Activated CD4-positive, alpha-beta T cell treated with anti-CD3 and anti-CD28 coated beads for 48 hours (primary cell): ENCODE data around the gene FAM200A.
"Not testable (repeated sequence)": the region's sequence is repeated elsewhere in the genome, so short reads cannot be mapped to it uniquely, and the experiment has no call there.

Experiments used
- DNase-seq: peaks from one replicate; pipeline ENCODE4 v3.0.0-alpha.2; 2020

The FAM200A gene

GRCh38 chr7:99558306-99559174 lies 6.6 kb upstream of the FAM200A start, which contains the start of gene ZNF655:
ZNF655 (plus strand) TSS chr7:99558642; CDS start chr7:99560560, 1,918 bp downstream.
- DNase-seq: peak; percentile 89

- DNase-seq: no peak
Measured at GRCh38 chr7:99557940-99558305, 6.0 kb upstream of the FAM200A start.

- no peak for DNase-seq
Measured at GRCh38 chr7:99557196-99557607, 5.3 kb upstream of the FAM200A start.

GRCh38 chr7:99554939-99555338 lies 3.0 kb upstream of the FAM200A start:
- no peak for DNase-seq

GRCh38 chr7:99553039-99553438 lies 1.1 kb upstream of the FAM200A start:
- no peak for DNase-seq

GRCh38 chr7:99551334-99551733 lies 580 bp downstream of the FAM200A start:
- no peak for DNase-seq

- not testable (repeated sequence) for DNase-seq
Measured at GRCh38 chr7:99549545-99549944, 2.4 kb downstream of the FAM200A start.

GRCh38 chr7:99545308-99545707 lies 6.6 kb downstream of the FAM200A start:
- DNase-seq: not testable (repeated sequence)

GRCh38 chr7:99543916-99544315 lies 8.0 kb downstream of the FAM200A start:
- no peak for DNase-seq

- DNase-seq: no peak
Measured at GRCh38 chr7:99543081-99543671, 8.7 kb downstream of the FAM200A start.

GRCh38 chr7:99541212-99541611 lies 10.7 kb downstream of the FAM200A start:
- DNase-seq: no peak

- DNase-seq: no peak
Measured at GRCh38 chr7:99540542-99540941, 11.4 kb downstream of the FAM200A start.

GRCh38 chr7:99539213-99539811 lies 12.6 kb downstream of the FAM200A start:
- no peak for DNase-seq

GRCh38 chr7:99535667-99536066 lies 16.2 kb downstream of the FAM200A start:
- no peak for DNase-seq

GRCh38 chr7:99531354-99531765 lies 20.6 kb downstream of the FAM200A start:
- no peak for DNase-seq

GRCh38 chr7:99525713-99526440 lies 26.0 kb downstream of the FAM200A start:
- peak; percentile 24 for DNase-seq

GRCh38 chr7:99521399-99521798 lies 30.5 kb downstream of the FAM200A start:
- no peak for DNase-seq

- DNase-seq: no peak
Measured at GRCh38 chr7:99514050-99514449, 37.9 kb downstream of the FAM200A start.

- no peak for DNase-seq
Measured at GRCh38 chr7:99505324-99505662, 46.6 kb downstream of the FAM200A start.

- peak; percentile 98 for DNase-seq
Measured at GRCh38 chr7:99504603-99505323, 47.2 kb downstream of the FAM200A start, which contains the start of gene ZKSCAN5. ZKSCAN5 (plus strand) TSS chr7:99504662; CDS start chr7:99506045, 1,383 bp downstream.

- no peak for DNase-seq
Measured at GRCh38 chr7:99504281-99504602, 47.7 kb downstream of the FAM200A start.

GRCh38 chr7:99501236-99501635 lies 50.7 kb downstream of the FAM200A start:
- DNase-seq: peak; percentile 34

- DNase-seq: no peak
Measured at GRCh38 chr7:99500637-99501009, 51.3 kb downstream of the FAM200A start.
